Measurements from ENCODE around the gene ZNF280A. TPM values are rescaled to one million over a fixed set of nuclear protein-coding genes. Genes with fewer than 3 reads are reported as not detected.

Gene ZNF280A
- total RNA-seq, 1 donor from 2014 or later: not detected

- Mint-ChIP-seq H3K4me3 (no peak overlapping the region), H3K27ac (no peak overlapping the region), H3K4me1 (ENCODE audit: low read depth) (no peaks in the 10 kb centered on the region), H3K9me3 (peaks cover 14% of the 10 kb centered on the region), H3K27me3 (ENCODE audit: insufficient read depth) (peaks cover 16% of the 10 kb centered on the region), H3K36me3 (ENCODE audit: low read depth) (no peaks in the 10 kb centered on the region)
- no peak for DNase-seq (ENCODE audit: low spot score)
- intact Hi-C loops (cut with micrococcal nuclease): no loop called here
Observed at GRCh38 chr22:22467112-22467511, 53.0 kb downstream of the ZNF280A start.

- intact Hi-C loops (cut with micrococcal nuclease): loop anchor here (2.0 kb wide), 3 partner anchors 121 to 491 kb away; no protein-coding TSS in a partner anchor
- no peaks in the 10 kb centered on the region for H3K4me1 Mint-ChIP-seq (ENCODE audit: low read depth)
- no peak overlapping the region for H3K27ac Mint-ChIP-seq
- no peak overlapping the region for H3K4me3 Mint-ChIP-seq
- H3K27me3 Mint-ChIP-seq (ENCODE audit: insufficient read depth): peaks cover 16% of the 10 kb centered on the region
- H3K9me3 Mint-ChIP-seq: peaks cover 17% of the 10 kb centered on the region
- H3K36me3 Mint-ChIP-seq (ENCODE audit: low read depth): no peaks in the 10 kb centered on the region
- no peak for DNase-seq (ENCODE audit: low spot score)
Observed at GRCh38 chr22:22465782-22466181, 54.3 kb downstream of the ZNF280A start.

GRCh38 chr22:22465094-22465602, 54.9 kb downstream of the ZNF280A start:
- Mint-ChIP-seq H3K27ac (no peak overlapping the region), H3K36me3 (ENCODE audit: low read depth) (no peaks in the 10 kb centered on the region)
- intact Hi-C loops (cut with micrococcal nuclease): loop anchor here (2.0 kb wide), 3 partner anchors 122 to 492 kb away; no protein-coding TSS in a partner anchor

GRCh38 chr22:22464541-22465054, 55.5 kb downstream of the ZNF280A start:
- Mint-ChIP-seq H3K36me3 (ENCODE audit: low read depth) (no peaks in the 10 kb centered on the region), H3K9me3 (peaks cover 21% of the 10 kb centered on the region), H3K27me3 (ENCODE audit: insufficient read depth) (peaks cover 18% of the 10 kb centered on the region), H3K27ac (no peak overlapping the region), H3K4me1 (ENCODE audit: low read depth) (no peaks in the 10 kb centered on the region), H3K4me3 (no peak overlapping the region)
- no peak for DNase-seq (ENCODE audit: low spot score)
- intact Hi-C loops (cut with micrococcal nuclease): loop anchor here (2.0 kb wide), 3 partner anchors 122 to 492 kb away; no protein-coding TSS in a partner anchor

More at GRCh38 chr22:22465094-22465602, 54.9 kb downstream of the ZNF280A start:
- no peak for DNase-seq (ENCODE audit: low spot score)
- H3K27me3 Mint-ChIP-seq (ENCODE audit: insufficient read depth): peaks cover 16% of the 10 kb centered on the region
- H3K4me1 Mint-ChIP-seq (ENCODE audit: low read depth): no peaks in the 10 kb centered on the region
- peaks cover 20% of the 10 kb centered on the region for H3K9me3 Mint-ChIP-seq
- H3K4me3 Mint-ChIP-seq: no peak overlapping the region

GRCh38 chr22:22463855-22464540, 56.1 kb downstream of the ZNF280A start:
- Mint-ChIP-seq H3K9me3 (peaks cover 20% of the 10 kb centered on the region), H3K4me1 (ENCODE audit: low read depth) (no peaks in the 10 kb centered on the region), H3K27ac (no peak overlapping the region), H3K36me3 (ENCODE audit: low read depth) (no peaks in the 10 kb centered on the region), H3K27me3 (ENCODE audit: insufficient read depth) (peaks cover 20% of the 10 kb centered on the region), H3K4me3 (no peak overlapping the region)
- DNase-seq (ENCODE audit: low spot score): peak; percentile 23
- intact Hi-C loops (cut with micrococcal nuclease): loop anchor here (2.0 kb wide), 3 partner anchors 123 to 493 kb away; no protein-coding TSS in a partner anchor

Other genes with a start within 250 kb of the ZNF280A start
- gene ZNF280B, start 11.5 kb downstream of the ZNF280A start, total RNA-seq: 2.5 and 2.7 TPM in 2 replicates
- not detected in 2 replicates for gene PRAME, start 39.0 kb upstream of the ZNF280A start, total RNA-seq
- not detected in 2 replicates for gene GGTLC2, start 124.3 kb upstream of the ZNF280A start, total RNA-seq

Measured in activated T-helper 1 cell treated with anti-CD3 and anti-CD28 coated beads, Interleukin-12 subunit alpha, Interleukin-12 subunit beta, Interleukin-2, Interleukin-4 antibody, amounts not matched to agents 30 ng/mL and 10 ng/mL and 1 ng/mL, durations not matched to agents 14 hours and 24 hours and 36 hours (primary cell).